Measurements from ENCODE around the gene KNDC1.

DNA sequence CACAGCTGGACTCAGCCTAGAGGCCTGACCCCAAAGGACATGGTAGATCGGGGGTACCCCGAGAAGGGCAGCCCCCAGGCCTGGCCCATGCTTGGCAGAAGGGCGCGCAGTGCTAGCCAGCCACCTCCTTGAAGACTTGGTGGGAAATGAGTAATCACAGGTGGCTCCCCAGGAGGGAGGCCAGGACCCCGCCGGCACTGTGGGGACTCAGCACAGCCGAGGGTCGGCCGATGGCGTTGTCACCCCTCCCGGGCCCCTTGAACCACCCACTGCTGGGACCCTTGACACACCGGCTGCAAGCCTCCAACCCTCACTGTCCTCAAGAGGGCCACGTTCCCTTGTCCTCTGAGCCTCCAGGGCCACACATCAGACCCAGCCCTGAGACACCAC, 44.6 kb upstream of the KNDC1 start:
- TF ChIP-seq CTCF (optimal IDR thresholded peaks at IDR 0.05 in 1 of 3, IDR thresholded peaks at IDR 0.05 in 1 of 3, conservative IDR thresholded peaks at IDR 0.05 in 1 of 3; ENCODE audit: extremely low read depth in 1 of 3, insufficient read depth in 2 of 3, low read length in 3 of 3) (no peak), EZH2 (IDR thresholded peaks at IDR 0.05; ENCODE audit: low read length) (no peak)
